ENCODE measurements around the gene FRG1.
A peak's percentile ranks its signal among the peaks of the same experiment; 100 is the strongest.
"Not testable (repeated sequence)": the region's sequence is repeated elsewhere in the genome, so short reads cannot be mapped to it uniquely, and the experiment has no call there.

Gene FRG1

GRCh38 chr4:189940178-189941004 is at the start of gene FRG1:
TSS of gene FRG1 (plus strand) at chr4:189940872. CDS start at chr4:189941010, 138 bp downstream.
- DNase-seq (ENCODE audit: low read depth): peak; percentile 78

- DNase-seq (ENCODE audit: low read depth): no peak
Observed at GRCh38 chr4:189897667-189898066, 43.0 kb upstream of the FRG1 start.

- not testable (repeated sequence) for DNase-seq (ENCODE audit: low read depth)
Observed at GRCh38 chr4:189899481-189900015, 41.1 kb upstream of the FRG1 start.

- DNase-seq (ENCODE audit: low read depth): peak; percentile 15
Observed at GRCh38 chr4:189904420-189905027, 36.1 kb upstream of the FRG1 start.

- DNase-seq (ENCODE audit: low read depth): peak; percentile 5
Observed at GRCh38 chr4:189912170-189912569, 28.5 kb upstream of the FRG1 start.

GRCh38 chr4:189917161-189917891 is 23.3 kb upstream of the FRG1 start:
- DNase-seq (ENCODE audit: low read depth): no peak

- DNase-seq (ENCODE audit: low read depth): no peak
Observed at GRCh38 chr4:189921058-189921457, 19.6 kb upstream of the FRG1 start.

- DNase-seq (ENCODE audit: low read depth): peak; percentile 9
Observed at GRCh38 chr4:189926742-189927141, 13.9 kb upstream of the FRG1 start.

- no peak for DNase-seq (ENCODE audit: low read depth)
Observed at GRCh38 chr4:189941005-189941450, 356 bp downstream of the FRG1 start.

GRCh38 chr4:189942412-189942811 is 1.7 kb downstream of the FRG1 start:
- DNase-seq (ENCODE audit: low read depth): not testable (repeated sequence)

- DNase-seq (ENCODE audit: low read depth): not testable (repeated sequence)
Observed at GRCh38 chr4:189944077-189944476, 3.4 kb downstream of the FRG1 start.

GRCh38 chr4:189946906-189947305 is 6.2 kb downstream of the FRG1 start:
- not testable (repeated sequence) for DNase-seq (ENCODE audit: low read depth)

GRCh38 chr4:189948486-189948885 is 7.8 kb downstream of the FRG1 start:
- DNase-seq (ENCODE audit: low read depth): not testable (repeated sequence)

GRCh38 chr4:189969291-189969690 is 28.6 kb downstream of the FRG1 start:
- DNase-seq (ENCODE audit: low read depth): not testable (repeated sequence)

- DNase-seq (ENCODE audit: low read depth): no peak
Observed at GRCh38 chr4:189973646-189974045, 33.0 kb downstream of the FRG1 start.

- peak; percentile 34 for DNase-seq (ENCODE audit: low read depth)
Observed at GRCh38 chr4:189974056-189974455, 33.4 kb downstream of the FRG1 start.

- DNase-seq (ENCODE audit: low read depth): no peak
Observed at GRCh38 chr4:189979196-189980047, 38.8 kb downstream of the FRG1 start.

GRCh38 chr4:189980292-189980691 is 39.6 kb downstream of the FRG1 start:
- DNase-seq (ENCODE audit: low read depth): not testable (repeated sequence)

- DNase-seq (ENCODE audit: low read depth): no peak
Observed at GRCh38 chr4:189981970-189982369, 41.3 kb downstream of the FRG1 start.

- DNase-seq (ENCODE audit: low read depth): not testable (repeated sequence)
Observed at GRCh38 chr4:189983916-189984526, 43.3 kb downstream of the FRG1 start.

GRCh38 chr4:189984661-189985060 is 44.0 kb downstream of the FRG1 start:
- DNase-seq (ENCODE audit: low read depth): not testable (repeated sequence)

All from CMK (cell line).